HepG2 (cell line): ENCODE results near the gene SSBP4. TPM values are rescaled to one million over a fixed set of nuclear protein-coding genes. Genes with fewer than 3 reads are reported as not detected.

Experiments used
- FLYWCH1 ChIP-seq: sonication (generic); formaldehyde crosslinking; IDR thresholded peaks from 2 replicates; pipeline ENCODE4 v1.8.1; 2023; ENCODE audit warnings: mild to moderate bottlenecking, missing genetic modification reagents
- HIC2 ChIP-seq: sonication (generic); formaldehyde crosslinking; IDR thresholded peaks from 2 replicates; pipeline ENCODE4 v1.9.0; 2022; ENCODE audit warnings: low read depth, missing genetic modification reagents
- JDP2 ChIP-seq: sonication (generic); formaldehyde crosslinking; IDR thresholded peaks from 2 replicates; pipeline ENCODE4 v1.8.1; 2022; ENCODE audit warnings: missing genetic modification reagents, borderline replicate concordance
- KLF15 ChIP-seq: sonication (generic); formaldehyde crosslinking; IDR thresholded peaks from 2 replicates; pipeline ENCODE4 v1.8.1; 2023; ENCODE audit warnings: borderline replicate concordance, mild to moderate bottlenecking, inconsistent platforms, missing genetic modification reagents, mixed read lengths
- MAX ChIP-seq: IDR thresholded peaks from 2 replicates; pipeline ENCODE4 v1.6.1; 2012; ENCODE audit warnings: inconsistent platforms
- MNT ChIP-seq: fragments of 450-650 bp; IDR thresholded peaks from 2 replicates; pipeline ENCODE4 v1.6.1; 2016
- NCOA1 ChIP-seq: sonication (generic); formaldehyde crosslinking; IDR thresholded peaks from 2 replicates; pipeline ENCODE4 v1.9.0; 2021; ENCODE audit warnings: missing genetic modification reagents
- POLR2AphosphoS5 ChIP-seq: IDR thresholded peaks from 2 replicates; pipeline ENCODE4 v1.6.1; 2012; ENCODE audit warnings: low read depth, low read length
- SCMH1 ChIP-seq: sonication (generic); formaldehyde crosslinking; IDR thresholded peaks from 2 replicates; pipeline ENCODE4 v1.9.0; 2021; ENCODE audit warnings: missing genetic modification reagents, mild to moderate bottlenecking, borderline replicate concordance
- TBX2 ChIP-seq: sonication (generic); formaldehyde crosslinking; IDR thresholded peaks from 2 replicates; pipeline ENCODE4 v1.5.0; 2020; ENCODE audit warnings: missing genetic modification reagents, mild to moderate bottlenecking, borderline replicate concordance
- TP53 ChIP-seq: sonication (generic); formaldehyde crosslinking; conservative IDR thresholded peaks from 2 replicates; pipeline ENCODE4 v1.4.0; 2020; ENCODE audit warnings: missing genetic modification reagents
- USF2 ChIP-seq, 2 experiments: sonication (generic) in 1 of 2; formaldehyde crosslinking in 1 of 2; IDR thresholded peaks; 2 replicates each; pipeline versions ENCODE4 v1.5.1 to v1.6.1; 2011 to 2020; ENCODE audit warnings: borderline replicate concordance in 1 of 2, low read depth in 1 of 2, low read length in 1 of 2, mild to moderate bottlenecking in 1 of 2, missing genetic modification reagents in 1 of 2, moderate library complexity in 1 of 2
- XBP1 ChIP-seq: sonication (generic); formaldehyde crosslinking; IDR thresholded peaks from 2 replicates; pipeline ENCODE4 v1.5.0; 2020; ENCODE audit warnings: missing genetic modification reagents
- ZFP36L2 ChIP-seq: sonication (generic); formaldehyde crosslinking; IDR thresholded peaks from 2 replicates; pipeline ENCODE4 v1.4.0; 2020; ENCODE audit warnings: missing genetic modification reagents
- ZNF124 ChIP-seq: sonication (generic); formaldehyde crosslinking; IDR thresholded peaks from 2 replicates; pipeline ENCODE4 v1.4.0; 2020; ENCODE audit warnings: missing genetic modification reagents
- ZNF570 ChIP-seq: sonication (generic); formaldehyde crosslinking; IDR thresholded peaks from 2 replicates; pipeline ENCODE4 v1.4.0; 2020; ENCODE audit warnings: mild to moderate bottlenecking, missing genetic modification reagents, borderline replicate concordance
- ZNF589 ChIP-seq: sonication (generic); formaldehyde crosslinking; conservative IDR thresholded peaks from 2 replicates; pipeline ENCODE4 v1.8.0; 2022; ENCODE audit warnings: mild to moderate bottlenecking, moderate library complexity, missing genetic modification reagents
- ZNF598 ChIP-seq: sonication (generic); formaldehyde crosslinking; IDR thresholded peaks from 2 replicates; pipeline ENCODE4 v1.5.1; 2020; ENCODE audit warnings: mild to moderate bottlenecking, missing genetic modification reagents, borderline replicate concordance
- ZNF746 ChIP-seq: sonication (generic); formaldehyde crosslinking; IDR thresholded peaks from 2 replicates; pipeline ENCODE4 v1.8.0; 2022; ENCODE audit warnings: mild to moderate bottlenecking, missing genetic modification reagents
- ZNF772 ChIP-seq: sonication (generic); formaldehyde crosslinking; IDR thresholded peaks from 2 replicates; pipeline ENCODE4 v1.5.0; 2020; ENCODE audit warnings: mild to moderate bottlenecking, missing genetic modification reagents
- polyA plus RNA-seq, 8 experiments: library from polyadenylated mRNA; depleted of rRNA in 3 of 8; stranded (reverse) in 7 of 8; unstranded in 1 of 8; fragments of >200 nt; fragmentation: Illumina TruSeq in 4 of 8; extraction: Trizol in 4 of 8; gene quantifications; 2 replicates each; pipeline versions ENCODE4 v1.2.1 to v1.2.3, GENCODE V29; 2011 to 2016; ENCODE audit warnings: low read depth in 4 of 8, missing spikeins in 1 of 8, mixed read lengths in 1 of 8; ENCODE audit not compliant: insufficient read depth in 1 of 8
- total RNA-seq, 5 experiments: library from RNA; depleted of rRNA; stranded (reverse); fragments of >200 nt; fragmentation: Illumina TruSeq; extraction: Trizol; gene quantifications; 2 replicates each; pipeline ENCODE4 v1.2.3, GENCODE V29; 2016; ENCODE audit warnings: low read depth in 1 of 5

Gene SSBP4
- total and polyA plus RNA-seq, 2 of the 13 experiments (the other 11 are each of a cell fraction or from before 2014, with no cell fraction given) = 20.8 to 39.5 TPM

- TF ChIP-seq USF2 (IDR thresholded peaks at IDR 0.05; ENCODE audit: low read depth, low read length) (no peak), USF2 (CRISPR knock-in tag; IDR thresholded peaks at IDR 0.05; ENCODE audit: borderline replicate concordance) (no peak), NCOA1 (CRISPR knock-in tag) (peak; percentile 60; the same call in 1 of the 2 replicates), JDP2 (CRISPR knock-in tag) (no peak; the same call in 1 of the 2 replicates), ZNF598 (CRISPR knock-in tag) (0 out of 2 replicates have a peak, but pooled peaks have one; percentile 38), XBP1 (CRISPR knock-in tag) (no peak), MAX (peak; percentile 84), FLYWCH1 (CRISPR knock-in tag) (no peak), KLF15 (CRISPR knock-in tag) (no peak; the same call in 1 of the 2 replicates), POLR2AphosphoS5 (no peak), ZNF124 (CRISPR knock-in tag) (peak; percentile 53), HIC2 (CRISPR knock-in tag) (peak; percentile 74), TBX2 (CRISPR knock-in tag) (peak; percentile 74; the same call in 1 of the 2 replicates), ZNF746 (CRISPR knock-in tag) (peak; percentile 22; the same call in 1 of the 2 replicates), ZFP36L2 (CRISPR knock-in tag) (no peak), MNT (0 out of 2 replicates have a peak, but pooled peaks have one; percentile 14), ZNF772 (CRISPR knock-in tag) (peak; percentile 86; the same call in 1 of the 2 replicates), TP53 (CRISPR knock-in tag) (peak; percentile 89), ZNF589 (CRISPR knock-in tag) (peak; percentile 81; the same call in 1 of the 2 replicates), SCMH1 (no peak), ZNF570 (CRISPR knock-in tag) (no peak)
Measured at GRCh38 chr19:18388100-18388959, 30.9 kb upstream of the SSBP4 start (continued).
